Effector CD8-positive, alpha-beta T cell (primary cell): ENCODE data around the gene SREBF1.

Source experiments
- DNase-seq: peaks from one replicate; lab custom pipeline; 2025; lab: John Stamatoyannopoulos, UW

The SREBF1 gene

GRCh38 chr17:17824783-17825614 lies 11.8 kb downstream of the SREBF1 start:
- DNase-seq = no peak

GRCh38 chr17:17824119-17824782 lies 12.5 kb downstream of the SREBF1 start:
- DNase-seq = no peak

- peak; percentile 79 for DNase-seq
Observed at GRCh38 chr17:17823433-17824118, 13.2 kb downstream of the SREBF1 start.

- DNase-seq = no peak
Observed at GRCh38 chr17:17822616-17823015, 14.2 kb downstream of the SREBF1 start.

- DNase-seq = no peak
Observed at GRCh38 chr17:17822189-17822588, 14.6 kb downstream of the SREBF1 start.

GRCh38 chr17:17820463-17821158 lies 16.2 kb downstream of the SREBF1 start:
- DNase-seq = no peak

- DNase-seq = no peak
Observed at GRCh38 chr17:17820046-17820445, 16.7 kb downstream of the SREBF1 start.

- peak; percentile 31 for DNase-seq
Observed at GRCh38 chr17:17819561-17819995, 17.2 kb downstream of the SREBF1 start.

GRCh38 chr17:17819111-17819510 lies 17.7 kb downstream of the SREBF1 start:
- DNase-seq = no peak

GRCh38 chr17:17818088-17818526 lies 18.7 kb downstream of the SREBF1 start:
- no peak for DNase-seq

- DNase-seq = no peak
Observed at GRCh38 chr17:17817552-17817947, 19.2 kb downstream of the SREBF1 start.

- DNase-seq = no peak
Observed at GRCh38 chr17:17816831-17817551, 19.8 kb downstream of the SREBF1 start.

- no peak for DNase-seq
Observed at GRCh38 chr17:17816240-17816814, 20.5 kb downstream of the SREBF1 start.

GRCh38 chr17:17815436-17816200 lies 21.2 kb downstream of the SREBF1 start:
- DNase-seq = no peak

- no peak for DNase-seq
Observed at GRCh38 chr17:17815062-17815406, 21.8 kb downstream of the SREBF1 start.

GRCh38 chr17:17814162-17815061 lies 22.4 kb downstream of the SREBF1 start:
- no peak for DNase-seq

GRCh38 chr17:17813725-17814095 lies 23.1 kb downstream of the SREBF1 start:
- DNase-seq = no peak

- DNase-seq = no peak
Observed at GRCh38 chr17:17813055-17813724, 23.6 kb downstream of the SREBF1 start.
